Gastroesophageal sphincter (tissue), 3 donors: ENCODE measurements around the gene EMILIN3.

Source experiments
- POLR2A ChIP-seq, 2 donors: fragments of 450-650 bp; IDR thresholded peaks; one replicate each; pipeline ENCODE4 v1.6.1; 2017; ENCODE audit warnings: antibody characterized with exemption in 2 of 2, mild to moderate bottlenecking in 2 of 2, moderate library complexity in 1 of 2
- POLR2AphosphoS5 ChIP-seq: sonication (generic); formaldehyde crosslinking; IDR thresholded peaks from one replicate; pipeline ENCODE4 v1.6.1; 2017; ENCODE audit warnings: antibody characterized with exemption
- TF ChIP-seq, protein P1 (sequence below), 4 experiments: fragments of 200-600 bp in 2 of 4; fragments of 450-650 bp in 2 of 4; sonication (generic) in 1 of 4; IDR thresholded peaks; one replicate each; pipeline ENCODE4 v1.5.1; 2017 to 2019; ENCODE audit warnings: antibody characterized with exemption in 4 of 4, mild to moderate bottlenecking in 2 of 4, moderate library complexity in 2 of 4

DNA sequence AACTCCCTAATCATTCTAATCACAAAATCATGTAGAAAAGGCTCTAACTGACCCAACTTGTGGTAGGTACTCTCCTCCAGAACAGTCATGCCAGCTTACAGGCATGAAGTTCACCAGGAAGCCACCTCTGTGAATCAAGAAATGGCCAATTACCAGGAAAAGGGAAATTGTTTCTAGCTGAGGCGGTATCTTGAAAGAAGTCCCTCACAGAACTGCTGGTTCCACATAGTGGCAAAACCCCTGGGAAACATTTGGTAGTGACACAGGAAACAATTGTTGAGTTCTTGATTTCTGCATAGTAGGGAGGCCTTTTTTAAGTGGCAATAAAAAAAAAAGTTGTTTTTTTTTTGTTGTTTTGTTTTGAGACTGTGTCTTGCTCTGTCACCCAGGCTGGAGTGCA lies 45.6 kb downstream of the EMILIN3 start:
- TF ChIP-seq, protein P1, sequence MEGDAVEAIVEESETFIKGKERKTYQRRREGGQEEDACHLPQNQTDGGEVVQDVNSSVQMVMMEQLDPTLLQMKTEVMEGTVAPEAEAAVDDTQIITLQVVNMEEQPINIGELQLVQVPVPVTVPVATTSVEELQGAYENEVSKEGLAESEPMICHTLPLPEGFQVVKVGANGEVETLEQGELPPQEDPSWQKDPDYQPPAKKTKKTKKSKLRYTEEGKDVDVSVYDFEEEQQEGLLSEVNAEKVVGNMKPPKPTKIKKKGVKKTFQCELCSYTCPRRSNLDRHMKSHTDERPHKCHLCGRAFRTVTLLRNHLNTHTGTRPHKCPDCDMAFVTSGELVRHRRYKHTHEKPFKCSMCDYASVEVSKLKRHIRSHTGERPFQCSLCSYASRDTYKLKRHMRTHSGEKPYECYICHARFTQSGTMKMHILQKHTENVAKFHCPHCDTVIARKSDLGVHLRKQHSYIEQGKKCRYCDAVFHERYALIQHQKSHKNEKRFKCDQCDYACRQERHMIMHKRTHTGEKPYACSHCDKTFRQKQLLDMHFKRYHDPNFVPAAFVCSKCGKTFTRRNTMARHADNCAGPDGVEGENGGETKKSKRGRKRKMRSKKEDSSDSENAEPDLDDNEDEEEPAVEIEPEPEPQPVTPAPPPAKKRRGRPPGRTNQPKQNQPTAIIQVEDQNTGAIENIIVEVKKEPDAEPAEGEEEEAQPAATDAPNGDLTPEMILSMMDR (IDR thresholded peaks at IDR 0.05) = no peak
- TF ChIP-seq POLR2AphosphoS5 (no peak), POLR2A (IDR thresholded peaks at IDR 0.05) (no peak)
